ENCODE results near the gene IL2RA.
"Not testable (repeated sequence)": the region's sequence is repeated elsewhere in the genome, so short reads cannot be mapped to it uniquely, and the experiment has no call there.

The IL2RA gene

GRCh38 chr10:6062101-6062771 is at the start of gene IL2RA:
IL2RA (minus strand) TSS chr10:6062367; CDS start chr10:6062151, 216 bp downstream.
- DNase-seq (ENCODE audit: low read depth) = no peak

GRCh38 chr10:6110136-6110535 is 48.0 kb upstream of the IL2RA start:
- DNase-seq (ENCODE audit: low read depth) = no peak

GRCh38 chr10:6109444-6109775 is 47.2 kb upstream of the IL2RA start:
- DNase-seq (ENCODE audit: low read depth) = no peak

GRCh38 chr10:6108631-6109443 is 46.7 kb upstream of the IL2RA start:
- no peak for DNase-seq (ENCODE audit: low read depth)

- DNase-seq (ENCODE audit: low read depth) = no peak
Observed at GRCh38 chr10:6108072-6108471, 45.9 kb upstream of the IL2RA start.

GRCh38 chr10:6107616-6108015 is 45.4 kb upstream of the IL2RA start:
- not testable (repeated sequence) for DNase-seq (ENCODE audit: low read depth)

- DNase-seq (ENCODE audit: low read depth) = no peak
Observed at GRCh38 chr10:6103591-6103990, 41.4 kb upstream of the IL2RA start.

- no peak for DNase-seq (ENCODE audit: low read depth)
Observed at GRCh38 chr10:6102128-6102527, 40.0 kb upstream of the IL2RA start.

- DNase-seq (ENCODE audit: low read depth) = no peak
Observed at GRCh38 chr10:6101181-6101580, 39.0 kb upstream of the IL2RA start.

- no peak for DNase-seq (ENCODE audit: low read depth)
Observed at GRCh38 chr10:6100370-6100769, 38.2 kb upstream of the IL2RA start.

GRCh38 chr10:6098156-6098555 is 36.0 kb upstream of the IL2RA start:
- no peak for DNase-seq (ENCODE audit: low read depth)

GRCh38 chr10:6097063-6097462 is 34.9 kb upstream of the IL2RA start:
- DNase-seq (ENCODE audit: low read depth) = no peak

- peak; percentile 21 for DNase-seq (ENCODE audit: low read depth)
Observed at GRCh38 chr10:6095810-6096570, 33.8 kb upstream of the IL2RA start.

- DNase-seq (ENCODE audit: low read depth) = no peak
Observed at GRCh38 chr10:6092731-6093130, 30.6 kb upstream of the IL2RA start.

GRCh38 chr10:6091630-6092029 is 29.5 kb upstream of the IL2RA start:
- DNase-seq (ENCODE audit: low read depth) = no peak

- no peak for DNase-seq (ENCODE audit: low read depth)
Observed at GRCh38 chr10:6089334-6090219, 27.4 kb upstream of the IL2RA start.

GRCh38 chr10:6088721-6089333 is 26.7 kb upstream of the IL2RA start, which contains the start of gene RBM17:
RBM17 (plus strand) TSS chr10:6089034; CDS start chr10:6097066, 8,032 bp downstream.
- DNase-seq (ENCODE audit: low read depth) = peak; percentile 90

- DNase-seq (ENCODE audit: low read depth) = peak; percentile 73
Observed at GRCh38 chr10:6086375-6087233, 24.4 kb upstream of the IL2RA start.

- no peak for DNase-seq (ENCODE audit: low read depth)
Observed at GRCh38 chr10:6083523-6084475, 21.6 kb upstream of the IL2RA start.

All from stromal cell of bone marrow (primary cell).